Measurements from ENCODE around the gene RAB6C.
"Not testable (repeated sequence)": the region's sequence is repeated elsewhere in the genome, so short reads cannot be mapped to it uniquely, and the experiment has no call there.

RAB6C gene

DNA sequence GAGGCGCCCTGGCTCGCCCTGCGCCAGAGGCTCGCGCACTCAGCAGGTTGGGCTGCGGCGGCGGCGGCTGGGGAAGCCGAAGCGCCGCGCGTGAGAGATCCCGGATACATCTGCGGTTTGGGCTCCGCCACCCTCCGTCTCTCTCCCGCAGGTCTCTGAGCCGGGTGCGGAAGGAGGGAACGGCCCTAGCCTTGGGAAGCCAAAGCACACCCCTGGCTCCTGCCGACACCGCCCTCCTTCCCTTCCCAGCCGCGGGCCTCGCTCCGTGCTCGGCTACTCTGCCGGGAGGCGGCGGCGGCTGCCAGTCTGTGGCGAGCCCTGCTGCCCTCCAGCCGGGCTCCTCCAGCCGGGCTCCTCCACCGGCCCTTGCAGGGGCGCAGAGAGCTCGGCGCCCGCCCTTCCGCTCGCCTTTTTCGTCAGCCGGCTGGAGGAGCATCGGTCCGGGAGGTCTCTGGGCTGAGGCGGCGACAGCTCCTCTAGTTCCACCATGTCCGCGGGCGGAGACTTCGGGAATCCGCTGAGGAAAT, at the start of gene RAB6C:
Gene RAB6C, plus strand, starts transcription at position 38 of the 527 bp plus-strand sequence. Its CDS starts 450 bp downstream, at position 488.
- H3K4me1 ChIP-seq; H3K36me3 ChIP-seq (replicated peaks); in situ Hi-C loops (cut with MboI; ENCODE audit: low sequenced_read_pairs); H3K27me3 ChIP-seq (ENCODE audit: low read depth); H3K9me3 ChIP-seq: not testable (repeated sequence)
- peak within 1 kb of the TSS; percentile 23 for H3K4me3 ChIP-seq
- peak; percentile 6 to 25 for DNase-seq (ENCODE audit: low spot score in 2 of 2)

GRCh38 chr2:129930451-129930850, 49.0 kb upstream of the RAB6C start:
- no peak for DNase-seq (ENCODE audit: low spot score in 2 of 2)
- in situ Hi-C loops (cut with MboI; ENCODE audit: low sequenced_read_pairs): no loop called here
- Histone ChIP-seq H3K9me3 (no peaks in the 10 kb centered on the region), H3K27me3 (ENCODE audit: low read depth) (no peaks in the 10 kb centered on the region), H3K36me3 (replicated peaks) (no peaks in the 10 kb centered on the region), H3K4me3 (no peak overlapping the region), H3K4me1 (no peaks in the 10 kb centered on the region)

GRCh38 chr2:129933387-129933786, 46.1 kb upstream of the RAB6C start:
- DNase-seq (ENCODE audit: low spot score in 2 of 2); H3K4me3 ChIP-seq; H3K27me3 ChIP-seq (ENCODE audit: low read depth); H3K4me1 ChIP-seq; H3K36me3 ChIP-seq (replicated peaks); in situ Hi-C loops (cut with MboI; ENCODE audit: low sequenced_read_pairs); H3K9me3 ChIP-seq: not testable (repeated sequence)

GRCh38 chr2:129934044-129934822, 45.2 kb upstream of the RAB6C start:
- H3K9me3 ChIP-seq: no peaks in the 10 kb centered on the region
- no peaks in the 10 kb centered on the region for H3K36me3 ChIP-seq (replicated peaks)
- no peak overlapping the region for H3K4me3 ChIP-seq
- in situ Hi-C loops (cut with MboI; ENCODE audit: low sequenced_read_pairs): no loop called here
- H3K27me3 ChIP-seq (ENCODE audit: low read depth): no peaks in the 10 kb centered on the region
- H3K4me1 ChIP-seq: no peaks in the 10 kb centered on the region
- DNase-seq (ENCODE audit: low spot score in 2 of 2): no peak

- no peaks in the 10 kb centered on the region for H3K9me3 ChIP-seq
- in situ Hi-C loops (cut with MboI; ENCODE audit: low sequenced_read_pairs): no loop called here
These were observed 44.3 kb upstream of the RAB6C start for GRCh38 chr2:129935118-129935517.

GRCh38 chr2:129936334-129936934, 43.0 kb upstream of the RAB6C start:
- no peak for DNase-seq (ENCODE audit: low spot score in 2 of 2)
- H3K4me1 ChIP-seq: no peaks in the 10 kb centered on the region
- H3K27me3 ChIP-seq (ENCODE audit: low read depth): no peaks in the 10 kb centered on the region
- in situ Hi-C loops (cut with MboI; ENCODE audit: low sequenced_read_pairs): no loop called here
- no peak overlapping the region for H3K4me3 ChIP-seq
- no peaks in the 10 kb centered on the region for H3K36me3 ChIP-seq (replicated peaks)
- H3K9me3 ChIP-seq: no peaks in the 10 kb centered on the region

More at GRCh38 chr2:129935118-129935517, 44.3 kb upstream of the RAB6C start:
- no peak for DNase-seq (ENCODE audit: low spot score in 2 of 2)
- H3K4me1 ChIP-seq: no peaks in the 10 kb centered on the region
- H3K4me3 ChIP-seq: no peak overlapping the region
- H3K36me3 ChIP-seq (replicated peaks): no peaks in the 10 kb centered on the region
- H3K27me3 ChIP-seq (ENCODE audit: low read depth): no peaks in the 10 kb centered on the region

- DNase-seq (ENCODE audit: low spot score in 2 of 2); H3K9me3 ChIP-seq; H3K36me3 ChIP-seq (replicated peaks); H3K4me3 ChIP-seq; H3K4me1 ChIP-seq; H3K27me3 ChIP-seq (ENCODE audit: low read depth); in situ Hi-C loops (cut with MboI; ENCODE audit: low sequenced_read_pairs): not testable (repeated sequence)
These were observed 40.5 kb upstream of the RAB6C start for GRCh38 chr2:129938850-129939471.

GRCh38 chr2:129943456-129943855, 36.0 kb upstream of the RAB6C start:
- H3K27me3 ChIP-seq (ENCODE audit: low read depth); H3K9me3 ChIP-seq; DNase-seq (ENCODE audit: low spot score in 2 of 2); H3K4me1 ChIP-seq; in situ Hi-C loops (cut with MboI; ENCODE audit: low sequenced_read_pairs); H3K36me3 ChIP-seq (replicated peaks); H3K4me3 ChIP-seq: not testable (repeated sequence)

DNA sequence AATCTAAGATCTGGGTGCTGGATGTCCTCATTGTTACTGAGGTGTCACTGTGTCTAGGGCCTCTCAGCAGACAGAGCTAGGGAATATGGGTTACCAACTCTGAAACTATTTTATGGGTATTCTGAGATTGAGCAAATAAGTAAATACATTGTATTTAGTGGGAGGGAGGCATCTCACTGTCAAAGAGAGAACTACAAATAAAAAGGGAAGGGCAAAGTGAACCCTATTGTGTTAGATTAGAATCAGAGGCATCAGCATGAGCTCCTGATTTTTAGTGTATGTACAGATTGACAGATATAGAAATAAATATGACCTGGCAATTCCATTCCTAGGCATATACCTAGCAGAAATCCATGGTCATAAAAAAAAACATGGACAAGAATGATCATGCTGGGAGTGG, 33.9 kb upstream of the RAB6C start:
- no peaks in the 10 kb centered on the region for H3K4me1 ChIP-seq
- no peaks in the 10 kb centered on the region for H3K36me3 ChIP-seq (replicated peaks)
- no peaks in the 10 kb centered on the region for H3K9me3 ChIP-seq
- H3K27me3 ChIP-seq (ENCODE audit: low read depth): no peaks in the 10 kb centered on the region
- in situ Hi-C loops (cut with MboI; ENCODE audit: low sequenced_read_pairs): no loop called here
- no peak overlapping the region for H3K4me3 ChIP-seq
- DNase-seq (ENCODE audit: low spot score in 2 of 2): no peak

GRCh38 chr2:129947712-129948111, 31.8 kb upstream of the RAB6C start:
- H3K4me3 ChIP-seq; H3K36me3 ChIP-seq (replicated peaks); DNase-seq (ENCODE audit: low spot score in 2 of 2); H3K9me3 ChIP-seq; H3K27me3 ChIP-seq (ENCODE audit: low read depth); in situ Hi-C loops (cut with MboI; ENCODE audit: low sequenced_read_pairs); H3K4me1 ChIP-seq: not testable (repeated sequence)

- H3K4me1 ChIP-seq; in situ Hi-C loops (cut with MboI; ENCODE audit: low sequenced_read_pairs); H3K4me3 ChIP-seq; DNase-seq (ENCODE audit: low spot score in 2 of 2); H3K9me3 ChIP-seq; H3K36me3 ChIP-seq (replicated peaks); H3K27me3 ChIP-seq (ENCODE audit: low read depth): not testable (repeated sequence)
These were observed 23.3 kb upstream of the RAB6C start for GRCh38 chr2:129956171-129956570.

GRCh38 chr2:129957891-129958290, 21.6 kb upstream of the RAB6C start:
- DNase-seq (ENCODE audit: low spot score in 2 of 2): no peak
- no peaks in the 10 kb centered on the region for H3K9me3 ChIP-seq
- H3K4me3 ChIP-seq: no peak overlapping the region
- in situ Hi-C loops (cut with MboI; ENCODE audit: low sequenced_read_pairs): no loop called here
- H3K27me3 ChIP-seq (ENCODE audit: low read depth): no peaks in the 10 kb centered on the region
- no peaks in the 10 kb centered on the region for H3K4me1 ChIP-seq
- no peaks in the 10 kb centered on the region for H3K36me3 ChIP-seq (replicated peaks)

DNA sequence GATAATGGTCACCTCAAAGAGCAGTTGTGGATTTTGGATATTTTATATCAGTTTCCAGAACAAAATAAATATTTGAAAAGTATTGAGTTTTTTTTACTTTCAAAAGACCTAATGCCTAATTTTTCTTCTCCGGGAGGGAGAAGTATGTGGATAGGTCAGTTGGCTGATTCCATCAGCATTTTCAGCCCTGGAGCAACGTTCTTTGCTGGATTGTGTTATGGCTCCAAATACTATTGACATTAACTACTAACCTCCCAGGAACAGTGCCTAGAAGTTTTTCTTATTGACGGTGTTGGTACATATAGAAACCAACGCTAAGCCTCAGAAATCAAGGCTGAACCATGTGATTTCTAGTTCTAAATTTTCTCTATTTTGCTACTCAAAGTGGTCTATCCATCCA, 20.7 kb upstream of the RAB6C start:
- H3K4me1 ChIP-seq; H3K4me3 ChIP-seq; in situ Hi-C loops (cut with MboI; ENCODE audit: low sequenced_read_pairs); H3K27me3 ChIP-seq (ENCODE audit: low read depth); H3K9me3 ChIP-seq; H3K36me3 ChIP-seq (replicated peaks); DNase-seq (ENCODE audit: low spot score in 2 of 2): not testable (repeated sequence)

GRCh38 chr2:129968605-129969004, 10.9 kb upstream of the RAB6C start:
- in situ Hi-C loops (cut with MboI; ENCODE audit: low sequenced_read_pairs); H3K4me3 ChIP-seq: not testable (repeated sequence)

More at GRCh38 chr2:129968605-129969004, 10.9 kb upstream of the RAB6C start:
- H3K4me1 ChIP-seq; H3K9me3 ChIP-seq; H3K27me3 ChIP-seq (ENCODE audit: low read depth); DNase-seq (ENCODE audit: low spot score in 2 of 2); H3K36me3 ChIP-seq (replicated peaks): not testable (repeated sequence)

Measured in HAP-1 (cell line).